HCT116 (cell line): ENCODE data around the gene POLE3. TPM values are rescaled to one million over a fixed set of nuclear protein-coding genes. Genes with fewer than 3 reads are reported as not detected.

Experiments used
- ATAC-seq: fragments of 200-7000 bp; cut with Tn5 transposase; 2 replicates; pipeline ENCODE4 v1.9.1; 2020; ENCODE audit warnings: mild to moderate bottlenecking, moderate library complexity
- BruUV-seq: library from RNA; stranded (reverse); fragments of 400-500 nt; replicated peaks from 2 replicates; lab custom pipeline; 2021; lab: Mats Ljungman, UMichigan
- CTCF ChIA-PET: fragments of 300-600 bp; sonication (Branson Sonifier 250); formaldehyde crosslinking; loops from one replicate; lab custom pipeline; 2021; ENCODE audit warnings: antibody characterized with exemption; lab: Charles Lee
- POLR2A ChIA-PET: fragments of 300-600, 350-600 bp; sonication (Branson Sonifier 250); formaldehyde crosslinking; loops from one replicate; lab custom pipeline; 2021; ENCODE audit warnings: antibody characterized with exemption; lab: Charles Lee
- RAD21 ChIA-PET, 2 experiments: fragments of 300-600 bp; sonication (Branson Sonifier 250); formaldehyde crosslinking; loops; one replicate each; lab custom pipeline; 2023; ENCODE audit warnings: low total read pairs in 2 of 2; ENCODE audit not compliant: uncharacterized antibody in 2 of 2, unreplicated experiment in 2 of 2, low non-redundant PET in 1 of 2; lab: Charles Lee
- DNase-seq: peaks from one replicate; pipeline ENCODE4 v3.0.0-alpha.2; 2010; ENCODE audit warnings: low read depth, low spot score
- H2AFZ ChIP-seq: fragments of 200-600 bp; shearing (Covaris generic), sonication (generic); 2 replicates; pipeline ENCODE4 v1.6.1; 2017; ENCODE audit warnings: low read depth, mixed run types, mixed read lengths, antibody characterized with exemption, low read length; ENCODE audit not compliant: poor library complexity, severe bottlenecking
- H3K27ac ChIP-seq: 2 replicates; pipeline ENCODE4 v1.5.1; 2012; ENCODE audit warnings: low read depth, low read length
- H3K27me3 ChIP-seq: fragments of 200-600 bp; sonication (generic); 2 replicates; pipeline ENCODE4 v1.6.1; 2016; ENCODE audit warnings: mixed run types, low read length, mixed read lengths; ENCODE audit not compliant: insufficient read depth
- H3K36me3 ChIP-seq, 2 experiments: fragments of 200-500 bp in 1 of 2; fragments of 200-600 bp in 1 of 2; sonication (Bioruptor generic) in 1 of 2; sonication (generic) in 1 of 2; 2 replicates each; pipeline versions ENCODE4 v1.5.1 to v1.6.1; 2014 to 2016; ENCODE audit warnings: low read length in 2 of 2, inconsistent platforms in 1 of 2, mixed read lengths in 1 of 2, mixed run types in 1 of 2; ENCODE audit not compliant: insufficient read depth in 2 of 2, control insufficient read depth in 1 of 2
- H3K4me1 ChIP-seq, 2 experiments: fragments of 200-600 bp in 1 of 2; sonication (generic) in 1 of 2; 2 replicates each; pipeline versions ENCODE4 v1.5.1 to v1.6.1; 2012 to 2017; ENCODE audit warnings: low read length in 2 of 2, inconsistent platforms in 1 of 2, mild to moderate bottlenecking in 1 of 2, mixed read lengths in 1 of 2, mixed run types in 1 of 2, moderate library complexity in 1 of 2; ENCODE audit not compliant: insufficient read depth in 2 of 2, control insufficient read depth in 1 of 2
- H3K4me2 ChIP-seq: fragments of 200-600 bp; sonication (generic); 2 replicates; pipeline ENCODE4 v1.6.1; 2017; ENCODE audit warnings: mixed run types, low read length, mixed read lengths
- H3K4me3 ChIP-seq, 2 experiments: fragments of 200-600 bp in 1 of 2; sonication (generic) in 1 of 2; replicated peaks in 1 of 2; 2 replicates each; pipeline ENCODE4 v1.5.1; 2011 to 2016; ENCODE audit warnings: low read length in 2 of 2, control low read depth in 1 of 2, low read depth in 1 of 2, mild to moderate bottlenecking in 1 of 2, mixed read lengths in 1 of 2, mixed run types in 1 of 2
- H3K79me2 ChIP-seq: fragments of 200-600 bp; sonication (generic); 2 replicates; pipeline ENCODE4 v1.6.1; 2017; ENCODE audit warnings: mild to moderate bottlenecking, mixed run types, low read length, moderate library complexity, mixed read lengths; ENCODE audit not compliant: insufficient read depth
- H3K9ac ChIP-seq: fragments of 200-600 bp; sonication (generic); 2 replicates; pipeline ENCODE4 v1.6.1; 2016; ENCODE audit warnings: low read length, mixed read lengths
- H3K9me2 ChIP-seq: fragments of 200-600 bp; sonication (generic), shearing (Covaris generic); 2 replicates; pipeline ENCODE4 v1.6.1; 2017; ENCODE audit warnings: mixed run types, mild to moderate bottlenecking, moderate library complexity; ENCODE audit not compliant: insufficient read depth
- H3K9me3 ChIP-seq, 2 experiments: fragments of 200-500 bp in 1 of 2; fragments of 200-600 bp in 1 of 2; sonication (Bioruptor generic) in 1 of 2; sonication (generic) in 1 of 2; 2 replicates each; pipeline ENCODE4 v1.6.1; 2014 to 2017; ENCODE audit warnings: low read length in 2 of 2, mixed read lengths in 2 of 2, inconsistent platforms in 1 of 2, low read depth in 1 of 2, mild to moderate bottlenecking in 1 of 2, mixed run types in 1 of 2, moderate library complexity in 1 of 2; ENCODE audit not compliant: control insufficient read depth in 1 of 2, insufficient read depth in 1 of 2
- H4K20me1 ChIP-seq: fragments of 200-600 bp; sonication (generic), shearing (Covaris generic); 2 replicates; pipeline ENCODE4 v1.6.1; 2017; ENCODE audit warnings: mixed run types, mild to moderate bottlenecking, moderate library complexity; ENCODE audit not compliant: insufficient read depth
- CBX3 ChIP-seq: IDR thresholded peaks from 2 replicates; pipeline ENCODE4 v1.6.1; 2012; ENCODE audit warnings: low read depth
- CEBPB ChIP-seq: IDR thresholded peaks from 2 replicates; pipeline ENCODE4 v1.6.1; 2012; ENCODE audit warnings: low read depth
- EGR1 ChIP-seq: IDR thresholded peaks from 2 replicates; pipeline ENCODE4 v1.6.1; 2012; ENCODE audit warnings: low read depth
- ELF1 ChIP-seq: IDR thresholded peaks from 2 replicates; pipeline ENCODE4 v1.6.1; 2012; ENCODE audit warnings: low read depth, borderline replicate concordance
- EZH2 ChIP-seq: fragments of 200-600 bp; sonication (generic); IDR thresholded peaks from 2 replicates; pipeline ENCODE4 v1.6.1; 2017; ENCODE audit warnings: antibody characterized with exemption, mixed run types
- JUND ChIP-seq: IDR thresholded peaks from 2 replicates; pipeline ENCODE4 v1.6.1; 2012
- POLR2A ChIP-seq: IDR thresholded peaks from 2 replicates; pipeline ENCODE4 v1.7.0; 2011; ENCODE audit warnings: borderline replicate concordance; ENCODE audit not compliant: insufficient read depth, insufficient read length; ENCODE audit errors: extremely low read depth
- RAD21 ChIP-seq: IDR thresholded peaks from 2 replicates; pipeline ENCODE4 v1.6.1; 2012; ENCODE audit warnings: low read depth, mild to moderate bottlenecking
- SIN3A ChIP-seq: IDR thresholded peaks from 2 replicates; pipeline ENCODE4 v1.6.1; 2012; ENCODE audit warnings: low read depth
- TCF7L2 ChIP-seq: IDR thresholded peaks from 2 replicates; pipeline ENCODE4 v1.7.0; 2011; ENCODE audit warnings: borderline replicate concordance, inconsistent platforms; ENCODE audit not compliant: insufficient read depth, insufficient read length; ENCODE audit errors: extremely low read depth
- YY1 ChIP-seq: IDR thresholded peaks from 2 replicates; pipeline ENCODE4 v1.6.1; 2011; ENCODE audit warnings: low read length, low read depth, moderate library complexity, mild to moderate bottlenecking; ENCODE audit not compliant: insufficient replicate concordance; ENCODE audit errors: extremely low read depth
- intact Hi-C: fragments of 100-400 bp; cut with micrococcal nuclease; formaldehyde crosslinking; loops from 2 replicates; pipeline ENCODE4 v1.10.0; 2022
- total RNA-seq: library from RNA; stranded (reverse); gene quantifications from one replicate; pipeline ENCODE4 v1.2.1, GENCODE V29; 2021; ENCODE audit not compliant: unreplicated experiment
- TF ChIP-seq, protein P1 (sequence below): IDR thresholded peaks from 2 replicates; pipeline ENCODE4 v1.6.1; 2012
- TF ChIP-seq, protein P2 (sequence below): IDR thresholded peaks from 2 replicates; pipeline ENCODE4 v1.6.1; 2012; ENCODE audit warnings: low read depth
- TF ChIP-seq, protein P3 (sequence below): IDR thresholded peaks from 2 replicates; pipeline ENCODE4 v1.6.1; 2012
- TF ChIP-seq, protein P4 (sequence below), 3 experiments: fragments of 200-600 bp in 1 of 3; sonication (generic) in 1 of 3; IDR thresholded peaks in 2 of 3; conservative IDR thresholded peaks in 1 of 3; 2 replicates each; pipeline ENCODE4 v1.5.1; 2012 to 2017; ENCODE audit warnings: low read depth in 2 of 3, low read length in 2 of 3, antibody characterized with exemption in 1 of 3, borderline replicate concordance in 1 of 3, control low read depth in 1 of 3, mild to moderate bottlenecking in 1 of 3, mixed read lengths in 1 of 3, mixed run types in 1 of 3, moderate library complexity in 1 of 3; ENCODE audit not compliant: insufficient read depth in 1 of 3
- TF ChIP-seq, protein P5 (sequence below): IDR thresholded peaks from 2 replicates; pipeline ENCODE4 v1.6.1; 2011; ENCODE audit warnings: mild to moderate bottlenecking, low read length, moderate library complexity; ENCODE audit not compliant: insufficient replicate concordance; ENCODE audit errors: extremely low read depth

Gene POLE3
- total RNA-seq, 1 experiment from 2014 or later = 65.1 TPM

DNA sequence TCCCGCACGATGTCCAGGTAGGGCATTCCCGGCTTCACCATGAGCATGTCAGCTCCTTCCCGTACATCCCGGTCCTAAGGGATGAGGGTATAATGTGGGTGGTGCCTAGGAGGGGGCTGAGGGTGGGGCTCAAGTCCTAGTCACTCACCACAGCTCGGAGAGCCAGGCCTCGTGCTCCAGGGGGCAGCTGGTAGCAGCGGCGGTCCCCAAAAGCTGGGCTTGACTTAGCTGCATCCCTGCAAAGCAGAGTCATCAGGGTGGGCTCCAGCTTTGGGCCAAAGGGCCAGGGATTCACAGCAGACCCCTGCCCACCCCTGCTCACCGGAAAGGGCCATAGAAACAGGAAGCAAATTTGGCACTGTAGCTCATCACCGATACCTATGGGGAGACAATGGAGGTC is 21.0 kb downstream of the POLE3 start:
- RAD21 ChIA-PET = no interaction called here

More for the DNA sequence above, 21.0 kb downstream of the POLE3 start:
- H3K4me3 ChIP-seq = no peak overlapping the region
- intact Hi-C loops = no loop called here
- DNase-seq = no peak
- no peak overlapping the region for H3K4me2 ChIP-seq
- no peaks in the 10 kb centered on the region for H4K20me1 ChIP-seq
- H3K79me2 ChIP-seq = no peaks in the 10 kb centered on the region
- H3K4me1 ChIP-seq = no peaks in the 10 kb centered on the region
- POLR2A ChIA-PET = no interaction called here
- no peaks in the 10 kb centered on the region for H3K9me2 ChIP-seq
- no peak overlapping the region for H3K27ac ChIP-seq
- no TSS peak for BruUV-seq
- no peaks in the 10 kb centered on the region for H3K27me3 ChIP-seq
- H3K9me3 ChIP-seq = no peaks in the 10 kb centered on the region
- ATAC-seq = no peak
- CTCF ChIA-PET = no interaction called here
- TF ChIP-seq SIN3A (no peak), CEBPB (no peak), YY1 (no peak), TCF7L2 (no peak), CBX3 (no peak), EZH2 (no peak), ELF1 (no peak), EGR1 (no peak), RAD21 (no peak), JUND (no peak), POLR2A (no peak)
- TF ChIP-seq, protein P1, sequence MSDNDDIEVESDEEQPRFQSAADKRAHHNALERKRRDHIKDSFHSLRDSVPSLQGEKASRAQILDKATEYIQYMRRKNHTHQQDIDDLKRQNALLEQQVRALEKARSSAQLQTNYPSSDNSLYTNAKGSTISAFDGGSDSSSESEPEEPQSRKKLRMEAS = no peak
- TF ChIP-seq, protein P2, sequence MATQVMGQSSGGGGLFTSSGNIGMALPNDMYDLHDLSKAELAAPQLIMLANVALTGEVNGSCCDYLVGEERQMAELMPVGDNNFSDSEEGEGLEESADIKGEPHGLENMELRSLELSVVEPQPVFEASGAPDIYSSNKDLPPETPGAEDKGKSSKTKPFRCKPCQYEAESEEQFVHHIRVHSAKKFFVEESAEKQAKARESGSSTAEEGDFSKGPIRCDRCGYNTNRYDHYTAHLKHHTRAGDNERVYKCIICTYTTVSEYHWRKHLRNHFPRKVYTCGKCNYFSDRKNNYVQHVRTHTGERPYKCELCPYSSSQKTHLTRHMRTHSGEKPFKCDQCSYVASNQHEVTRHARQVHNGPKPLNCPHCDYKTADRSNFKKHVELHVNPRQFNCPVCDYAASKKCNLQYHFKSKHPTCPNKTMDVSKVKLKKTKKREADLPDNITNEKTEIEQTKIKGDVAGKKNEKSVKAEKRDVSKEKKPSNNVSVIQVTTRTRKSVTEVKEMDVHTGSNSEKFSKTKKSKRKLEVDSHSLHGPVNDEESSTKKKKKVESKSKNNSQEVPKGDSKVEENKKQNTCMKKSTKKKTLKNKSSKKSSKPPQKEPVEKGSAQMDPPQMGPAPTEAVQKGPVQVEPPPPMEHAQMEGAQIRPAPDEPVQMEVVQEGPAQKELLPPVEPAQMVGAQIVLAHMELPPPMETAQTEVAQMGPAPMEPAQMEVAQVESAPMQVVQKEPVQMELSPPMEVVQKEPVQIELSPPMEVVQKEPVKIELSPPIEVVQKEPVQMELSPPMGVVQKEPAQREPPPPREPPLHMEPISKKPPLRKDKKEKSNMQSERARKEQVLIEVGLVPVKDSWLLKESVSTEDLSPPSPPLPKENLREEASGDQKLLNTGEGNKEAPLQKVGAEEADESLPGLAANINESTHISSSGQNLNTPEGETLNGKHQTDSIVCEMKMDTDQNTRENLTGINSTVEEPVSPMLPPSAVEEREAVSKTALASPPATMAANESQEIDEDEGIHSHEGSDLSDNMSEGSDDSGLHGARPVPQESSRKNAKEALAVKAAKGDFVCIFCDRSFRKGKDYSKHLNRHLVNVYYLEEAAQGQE = no peak
- TF ChIP-seq, protein P3, sequence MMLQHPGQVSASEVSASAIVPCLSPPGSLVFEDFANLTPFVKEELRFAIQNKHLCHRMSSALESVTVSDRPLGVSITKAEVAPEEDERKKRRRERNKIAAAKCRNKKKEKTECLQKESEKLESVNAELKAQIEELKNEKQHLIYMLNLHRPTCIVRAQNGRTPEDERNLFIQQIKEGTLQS = no peak
- TF ChIP-seq, protein P4, sequence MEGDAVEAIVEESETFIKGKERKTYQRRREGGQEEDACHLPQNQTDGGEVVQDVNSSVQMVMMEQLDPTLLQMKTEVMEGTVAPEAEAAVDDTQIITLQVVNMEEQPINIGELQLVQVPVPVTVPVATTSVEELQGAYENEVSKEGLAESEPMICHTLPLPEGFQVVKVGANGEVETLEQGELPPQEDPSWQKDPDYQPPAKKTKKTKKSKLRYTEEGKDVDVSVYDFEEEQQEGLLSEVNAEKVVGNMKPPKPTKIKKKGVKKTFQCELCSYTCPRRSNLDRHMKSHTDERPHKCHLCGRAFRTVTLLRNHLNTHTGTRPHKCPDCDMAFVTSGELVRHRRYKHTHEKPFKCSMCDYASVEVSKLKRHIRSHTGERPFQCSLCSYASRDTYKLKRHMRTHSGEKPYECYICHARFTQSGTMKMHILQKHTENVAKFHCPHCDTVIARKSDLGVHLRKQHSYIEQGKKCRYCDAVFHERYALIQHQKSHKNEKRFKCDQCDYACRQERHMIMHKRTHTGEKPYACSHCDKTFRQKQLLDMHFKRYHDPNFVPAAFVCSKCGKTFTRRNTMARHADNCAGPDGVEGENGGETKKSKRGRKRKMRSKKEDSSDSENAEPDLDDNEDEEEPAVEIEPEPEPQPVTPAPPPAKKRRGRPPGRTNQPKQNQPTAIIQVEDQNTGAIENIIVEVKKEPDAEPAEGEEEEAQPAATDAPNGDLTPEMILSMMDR (IDR thresholded peaks at IDR 0.05 in 2 of 3, conservative IDR thresholded peaks at IDR 0.05 in 1 of 3; ENCODE audit: borderline replicate concordance in 1 of 3, insufficient read depth in 1 of 3, low read depth in 2 of 3, low read length in 2 of 3) = no peak
- TF ChIP-seq, protein P5, sequence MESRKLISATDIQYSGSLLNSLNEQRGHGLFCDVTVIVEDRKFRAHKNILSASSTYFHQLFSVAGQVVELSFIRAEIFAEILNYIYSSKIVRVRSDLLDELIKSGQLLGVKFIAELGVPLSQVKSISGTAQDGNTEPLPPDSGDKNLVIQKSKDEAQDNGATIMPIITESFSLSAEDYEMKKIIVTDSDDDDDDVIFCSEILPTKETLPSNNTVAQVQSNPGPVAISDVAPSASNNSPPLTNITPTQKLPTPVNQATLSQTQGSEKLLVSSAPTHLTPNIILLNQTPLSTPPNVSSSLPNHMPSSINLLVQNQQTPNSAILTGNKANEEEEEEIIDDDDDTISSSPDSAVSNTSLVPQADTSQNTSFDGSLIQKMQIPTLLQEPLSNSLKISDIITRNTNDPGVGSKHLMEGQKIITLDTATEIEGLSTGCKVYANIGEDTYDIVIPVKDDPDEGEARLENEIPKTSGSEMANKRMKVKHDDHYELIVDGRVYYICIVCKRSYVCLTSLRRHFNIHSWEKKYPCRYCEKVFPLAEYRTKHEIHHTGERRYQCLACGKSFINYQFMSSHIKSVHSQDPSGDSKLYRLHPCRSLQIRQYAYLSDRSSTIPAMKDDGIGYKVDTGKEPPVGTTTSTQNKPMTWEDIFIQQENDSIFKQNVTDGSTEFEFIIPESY = no peak
- peaks cover 0 to 3% of the 10 kb centered on the region in 2 experiments; a peak in 1 of 4 replicates for H3K36me3 ChIP-seq
- no peak overlapping the region for H2AFZ ChIP-seq
- no peak overlapping the region for H3K9ac ChIP-seq
